Measurements from ENCODE around the gene AFAP1.

DNA sequence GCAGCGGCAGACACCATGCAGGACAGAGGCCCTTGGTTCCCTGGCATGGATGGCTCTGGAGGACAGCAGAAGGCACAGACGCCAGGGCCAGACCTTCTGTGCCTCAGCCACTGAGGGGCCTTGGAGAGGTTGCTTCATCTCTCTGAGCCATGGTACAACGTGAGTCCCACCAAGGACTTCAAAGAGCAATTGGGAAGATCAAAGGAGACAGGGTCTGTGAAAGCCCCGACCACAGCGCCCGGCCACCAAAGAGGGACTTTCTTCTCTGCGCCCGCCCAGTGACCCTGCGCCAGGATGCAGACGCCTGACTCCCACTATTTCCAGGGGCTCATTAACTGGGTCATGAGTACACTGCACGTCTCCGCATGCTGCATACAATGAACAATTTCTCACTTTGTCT is 174.0 kb downstream of the AFAP1 start:
- TF ChIP-seq REST (IDR thresholded peaks at IDR 0.05; ENCODE audit: low read depth): no peak
- TF ChIP-seq USF1 (IDR thresholded peaks at IDR 0.05): no peak
- TF ChIP-seq EGR1 (IDR thresholded peaks at IDR 0.05): no peak
- no peak for TF ChIP-seq EP300 (IDR thresholded peaks at IDR 0.05; ENCODE audit: borderline replicate concordance)
- TF ChIP-seq CEBPB (IDR thresholded peaks at IDR 0.05): no peak
- TF ChIP-seq TAF1 (IDR thresholded peaks at IDR 0.05; ENCODE audit: low read depth): no peak
- TF ChIP-seq YY1 (IDR thresholded peaks at IDR 0.05; ENCODE audit: low read depth): no peak
- TF ChIP-seq, protein P1, sequence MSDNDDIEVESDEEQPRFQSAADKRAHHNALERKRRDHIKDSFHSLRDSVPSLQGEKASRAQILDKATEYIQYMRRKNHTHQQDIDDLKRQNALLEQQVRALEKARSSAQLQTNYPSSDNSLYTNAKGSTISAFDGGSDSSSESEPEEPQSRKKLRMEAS (IDR thresholded peaks at IDR 0.05): no peak
- TF ChIP-seq RAD21 (IDR thresholded peaks at IDR 0.05; ENCODE audit: low read depth): no peak
- TF ChIP-seq FOXM1 (IDR thresholded peaks at IDR 0.05; ENCODE audit: borderline replicate concordance, low read depth): no peak
- no peak for TF ChIP-seq CREB1 (IDR thresholded peaks at IDR 0.05; ENCODE audit: low read depth)
- no peak for TF ChIP-seq ZBTB7A (IDR thresholded peaks at IDR 0.05; ENCODE audit: low read depth)
- no peak for TF ChIP-seq TCF12 (IDR thresholded peaks at IDR 0.05; ENCODE audit: low read depth)
